ENCODE data around the gene SNAPC1.

- no peak for TF ChIP-seq CTCF (IDR thresholded peaks at IDR 0.05; ENCODE audit: low read depth, low read length)
- no peak for TF ChIP-seq MYC (IDR thresholded peaks at IDR 0.05; ENCODE audit: low read depth, low read length)
- TF ChIP-seq POLR2A (IDR thresholded peaks at IDR 0.05; ENCODE audit: extremely low read depth, insufficient read length) = no peak
- TF ChIP-seq MAX (IDR thresholded peaks at IDR 0.05; ENCODE audit: low read depth, low read length) = no peak
Observed at GRCh38 chr14:61730756-61731373, 31.4 kb upstream of the SNAPC1 start.
